Thyroid gland (tissue), 4 donors: ENCODE measurements around the gene HAPSTR1.

Source experiments
- POLR2A ChIP-seq, 2 donors: fragments of 450-650 bp; IDR thresholded peaks; one replicate each; pipeline ENCODE4 v1.6.1; 2017; ENCODE audit warnings: antibody characterized with exemption in 2 of 2, mild to moderate bottlenecking in 2 of 2, moderate library complexity in 1 of 2
- TF ChIP-seq, protein P1 (sequence below), 6 experiments: fragments of 200-600 bp in 3 of 6; fragments of 450-650 bp in 3 of 6; sonication (generic) in 3 of 6; IDR thresholded peaks; one replicate each; pipeline ENCODE4 v1.5.1; 2016 to 2019; ENCODE audit warnings: antibody characterized with exemption in 6 of 6, mild to moderate bottlenecking in 2 of 6, inconsistent platforms in 1 of 6, moderate library complexity in 1 of 6

DNA sequence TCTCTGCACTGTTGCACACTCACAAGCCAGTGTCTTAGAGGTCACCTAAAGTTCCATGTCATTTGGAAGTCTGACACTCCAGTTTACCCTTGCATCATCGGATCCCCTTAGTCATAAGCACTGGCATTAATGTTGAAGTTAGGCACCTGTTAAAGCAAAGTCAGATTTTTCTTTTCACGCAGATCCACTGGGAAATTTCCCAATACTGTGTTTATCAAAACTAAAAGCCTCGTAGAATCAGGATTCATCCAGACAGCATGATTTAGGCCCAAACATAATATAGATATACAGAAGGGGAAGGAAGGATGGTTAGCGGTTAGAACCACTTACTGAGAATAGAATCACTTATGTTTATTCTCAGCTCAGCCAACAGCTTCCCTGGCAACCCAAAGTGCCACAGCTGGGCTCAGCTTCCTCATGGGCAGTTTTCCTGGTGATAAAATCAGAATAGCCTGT is 30.1 kb upstream of the HAPSTR1 start:
- TF ChIP-seq, protein P1, sequence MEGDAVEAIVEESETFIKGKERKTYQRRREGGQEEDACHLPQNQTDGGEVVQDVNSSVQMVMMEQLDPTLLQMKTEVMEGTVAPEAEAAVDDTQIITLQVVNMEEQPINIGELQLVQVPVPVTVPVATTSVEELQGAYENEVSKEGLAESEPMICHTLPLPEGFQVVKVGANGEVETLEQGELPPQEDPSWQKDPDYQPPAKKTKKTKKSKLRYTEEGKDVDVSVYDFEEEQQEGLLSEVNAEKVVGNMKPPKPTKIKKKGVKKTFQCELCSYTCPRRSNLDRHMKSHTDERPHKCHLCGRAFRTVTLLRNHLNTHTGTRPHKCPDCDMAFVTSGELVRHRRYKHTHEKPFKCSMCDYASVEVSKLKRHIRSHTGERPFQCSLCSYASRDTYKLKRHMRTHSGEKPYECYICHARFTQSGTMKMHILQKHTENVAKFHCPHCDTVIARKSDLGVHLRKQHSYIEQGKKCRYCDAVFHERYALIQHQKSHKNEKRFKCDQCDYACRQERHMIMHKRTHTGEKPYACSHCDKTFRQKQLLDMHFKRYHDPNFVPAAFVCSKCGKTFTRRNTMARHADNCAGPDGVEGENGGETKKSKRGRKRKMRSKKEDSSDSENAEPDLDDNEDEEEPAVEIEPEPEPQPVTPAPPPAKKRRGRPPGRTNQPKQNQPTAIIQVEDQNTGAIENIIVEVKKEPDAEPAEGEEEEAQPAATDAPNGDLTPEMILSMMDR (IDR thresholded peaks at IDR 0.05), result no peak
- TF ChIP-seq POLR2A (IDR thresholded peaks at IDR 0.05), result no peak
